Heart left ventricle (tissue), 13 donors: Measurements from ENCODE around the gene RRAGB.
"Not testable (repeated sequence)": the region's sequence is repeated elsewhere in the genome, so short reads cannot be mapped to it uniquely, and the experiment has no call there.

Source experiments
- CTCF ChIP-seq, 12 donors: fragments of 200-600 bp; sonication (generic) in 4 of 12; IDR thresholded peaks; one replicate each; pipeline versions ENCODE4 v1.5.0 to v1.8.0; 2018 to 2022; ENCODE audit warnings: antibody characterized with exemption in 12 of 12, mild to moderate bottlenecking in 5 of 12
- POLR2A ChIP-seq, 2 donors: fragments of 450-650 bp; IDR thresholded peaks; one replicate each; pipeline ENCODE4 v1.6.1; 2017; ENCODE audit warnings: antibody characterized with exemption in 2 of 2, mild to moderate bottlenecking in 2 of 2, moderate library complexity in 2 of 2
- donor health status: ischemic (EF 13 %, LVEDD 7.1; RV severe dilation, severe dysfunction).
- donor health status: DM: no; HTN: yes; CAD: no.
- donor health status: DM: no; HTN: no; CAD: no.
- donor health status: ischemic (EF 25% LVEDD 6.9; RV normal size, moderate dysfunction).
- donor health status: ischemic (EF 25% LVEDD 5.7; RV mildly dilated, moderate dysfunction).
- donor health status: ischemic (EF 35%, LVEDD 5.7; RV mildly dilated, moderate dysfunction).
- donor health status: nonischemic (EF 11% LVEDD 7.7; RV severe dilation, severe dysfunction).
- donor health status: DM: yes; HTN: yes; CAD: no.
- donor health status: PGD.
- donor health status: ischemic (EF 29% LVEDD 5.4; RV normal size, mild dysfunction).
- donor health status: nonischemic (EF 23%, LVEDD 6.1; RV moderate dilation, normal function).

- TF ChIP-seq POLR2A, CTCF (IDR thresholded peaks at IDR 0.05): not testable (repeated sequence)
Observed at GRCh38 chrX:55688579-55688978, 29.0 kb upstream of the RRAGB start.
